SK-N-SH (cell line): ENCODE results near the gene SLC10A7.

Experiments
- ELF1 ChIP-seq: IDR thresholded peaks from 2 replicates; pipeline ENCODE4 v1.4.0; 2012
- EP300 ChIP-seq, 2 experiments: IDR thresholded peaks; 2 replicates each; pipeline versions ENCODE4 v1.4.0 to v1.6.1; 2012; ENCODE audit warnings: borderline replicate concordance in 1 of 2, low read depth in 1 of 2, low read length in 1 of 2
- FOSL2 ChIP-seq: IDR thresholded peaks from 2 replicates; pipeline ENCODE4 v1.4.0; 2012; ENCODE audit warnings: low read depth, mild to moderate bottlenecking, moderate library complexity, borderline replicate concordance
- POLR2AphosphoS5 ChIP-seq: IDR thresholded peaks from 2 replicates; pipeline ENCODE4 v1.6.1; 2012; ENCODE audit warnings: low read depth, low read length
- SMC3 ChIP-seq: IDR thresholded peaks from 2 replicates; pipeline ENCODE4 v1.6.1; 2012; ENCODE audit warnings: low read depth, low read length, improper control_type of control experiment
- TEAD4 ChIP-seq: IDR thresholded peaks from 2 replicates; pipeline ENCODE4 v1.4.0; 2012; ENCODE audit warnings: mild to moderate bottlenecking, borderline replicate concordance; ENCODE audit not compliant: insufficient read depth
- TF ChIP-seq, protein P1 (sequence below): fragments of 200-600 bp; sonication (generic); IDR thresholded peaks from 2 replicates; pipeline ENCODE4 v1.6.1; 2017; ENCODE audit warnings: antibody characterized with exemption, mild to moderate bottlenecking, moderate library complexity
- TF ChIP-seq, protein P2 (sequence below): fragments of 150-350 bp; IDR thresholded peaks from 2 replicates; pipeline ENCODE4 v1.6.1; 2017; ENCODE audit warnings: antibody characterized with exemption, low read length, low read depth, borderline replicate concordance
- TF ChIP-seq, protein P3 (sequence below): IDR thresholded peaks from 2 replicates; pipeline ENCODE4 v1.6.1; 2012; ENCODE audit warnings: mild to moderate bottlenecking, low read depth, low read length, moderate library complexity

DNA sequence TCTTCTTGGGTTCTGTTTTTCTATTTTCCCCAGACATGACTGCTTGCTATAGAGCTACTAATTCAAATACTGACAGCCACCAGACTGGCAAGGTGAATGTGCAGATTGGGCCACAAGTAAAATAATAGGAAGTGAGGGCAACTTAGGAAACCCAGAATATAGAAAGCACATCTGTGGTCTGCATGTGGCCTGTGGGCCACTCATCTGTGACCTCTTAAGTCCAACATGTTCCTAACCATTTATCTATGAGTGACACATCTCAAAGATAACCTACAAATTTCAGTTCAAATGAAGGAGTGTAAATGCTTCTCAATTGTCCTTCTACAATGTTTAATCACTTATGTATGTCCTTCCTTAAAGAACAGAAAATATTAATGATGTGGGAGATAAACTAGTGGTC is 178.5 kb downstream of the SLC10A7 start:
- TF ChIP-seq, protein P1, sequence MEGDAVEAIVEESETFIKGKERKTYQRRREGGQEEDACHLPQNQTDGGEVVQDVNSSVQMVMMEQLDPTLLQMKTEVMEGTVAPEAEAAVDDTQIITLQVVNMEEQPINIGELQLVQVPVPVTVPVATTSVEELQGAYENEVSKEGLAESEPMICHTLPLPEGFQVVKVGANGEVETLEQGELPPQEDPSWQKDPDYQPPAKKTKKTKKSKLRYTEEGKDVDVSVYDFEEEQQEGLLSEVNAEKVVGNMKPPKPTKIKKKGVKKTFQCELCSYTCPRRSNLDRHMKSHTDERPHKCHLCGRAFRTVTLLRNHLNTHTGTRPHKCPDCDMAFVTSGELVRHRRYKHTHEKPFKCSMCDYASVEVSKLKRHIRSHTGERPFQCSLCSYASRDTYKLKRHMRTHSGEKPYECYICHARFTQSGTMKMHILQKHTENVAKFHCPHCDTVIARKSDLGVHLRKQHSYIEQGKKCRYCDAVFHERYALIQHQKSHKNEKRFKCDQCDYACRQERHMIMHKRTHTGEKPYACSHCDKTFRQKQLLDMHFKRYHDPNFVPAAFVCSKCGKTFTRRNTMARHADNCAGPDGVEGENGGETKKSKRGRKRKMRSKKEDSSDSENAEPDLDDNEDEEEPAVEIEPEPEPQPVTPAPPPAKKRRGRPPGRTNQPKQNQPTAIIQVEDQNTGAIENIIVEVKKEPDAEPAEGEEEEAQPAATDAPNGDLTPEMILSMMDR, result no peak
- TF ChIP-seq FOSL2 (no peak), POLR2AphosphoS5 (no peak), EP300 (IDR thresholded peaks at IDR 0.05; ENCODE audit: borderline replicate concordance in 1 of 2, low read depth in 1 of 2, low read length in 1 of 2) (no peak), ELF1 (no peak), TEAD4 (no peak), SMC3 (no peak)
- TF ChIP-seq, protein P2, sequence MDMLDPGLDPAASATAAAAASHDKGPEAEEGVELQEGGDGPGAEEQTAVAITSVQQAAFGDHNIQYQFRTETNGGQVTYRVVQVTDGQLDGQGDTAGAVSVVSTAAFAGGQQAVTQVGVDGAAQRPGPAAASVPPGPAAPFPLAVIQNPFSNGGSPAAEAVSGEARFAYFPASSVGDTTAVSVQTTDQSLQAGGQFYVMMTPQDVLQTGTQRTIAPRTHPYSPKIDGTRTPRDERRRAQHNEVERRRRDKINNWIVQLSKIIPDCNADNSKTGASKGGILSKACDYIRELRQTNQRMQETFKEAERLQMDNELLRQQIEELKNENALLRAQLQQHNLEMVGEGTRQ, result no peak
- TF ChIP-seq, protein P3, sequence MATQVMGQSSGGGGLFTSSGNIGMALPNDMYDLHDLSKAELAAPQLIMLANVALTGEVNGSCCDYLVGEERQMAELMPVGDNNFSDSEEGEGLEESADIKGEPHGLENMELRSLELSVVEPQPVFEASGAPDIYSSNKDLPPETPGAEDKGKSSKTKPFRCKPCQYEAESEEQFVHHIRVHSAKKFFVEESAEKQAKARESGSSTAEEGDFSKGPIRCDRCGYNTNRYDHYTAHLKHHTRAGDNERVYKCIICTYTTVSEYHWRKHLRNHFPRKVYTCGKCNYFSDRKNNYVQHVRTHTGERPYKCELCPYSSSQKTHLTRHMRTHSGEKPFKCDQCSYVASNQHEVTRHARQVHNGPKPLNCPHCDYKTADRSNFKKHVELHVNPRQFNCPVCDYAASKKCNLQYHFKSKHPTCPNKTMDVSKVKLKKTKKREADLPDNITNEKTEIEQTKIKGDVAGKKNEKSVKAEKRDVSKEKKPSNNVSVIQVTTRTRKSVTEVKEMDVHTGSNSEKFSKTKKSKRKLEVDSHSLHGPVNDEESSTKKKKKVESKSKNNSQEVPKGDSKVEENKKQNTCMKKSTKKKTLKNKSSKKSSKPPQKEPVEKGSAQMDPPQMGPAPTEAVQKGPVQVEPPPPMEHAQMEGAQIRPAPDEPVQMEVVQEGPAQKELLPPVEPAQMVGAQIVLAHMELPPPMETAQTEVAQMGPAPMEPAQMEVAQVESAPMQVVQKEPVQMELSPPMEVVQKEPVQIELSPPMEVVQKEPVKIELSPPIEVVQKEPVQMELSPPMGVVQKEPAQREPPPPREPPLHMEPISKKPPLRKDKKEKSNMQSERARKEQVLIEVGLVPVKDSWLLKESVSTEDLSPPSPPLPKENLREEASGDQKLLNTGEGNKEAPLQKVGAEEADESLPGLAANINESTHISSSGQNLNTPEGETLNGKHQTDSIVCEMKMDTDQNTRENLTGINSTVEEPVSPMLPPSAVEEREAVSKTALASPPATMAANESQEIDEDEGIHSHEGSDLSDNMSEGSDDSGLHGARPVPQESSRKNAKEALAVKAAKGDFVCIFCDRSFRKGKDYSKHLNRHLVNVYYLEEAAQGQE, result no peak
